Ectodermal cell (in vitro differentiated cells): Measurements from ENCODE around the gene SLC39A8.
"Not testable (repeated sequence)": the region's sequence is repeated elsewhere in the genome, so short reads cannot be mapped to it uniquely, and the experiment has no call there.

ENCODE experiments used
- H3K27ac ChIP-seq: 2 replicates; pipeline ENCODE4 v1.7.0; 2013; ENCODE audit warnings: mild to moderate bottlenecking, low read depth, low read length; ENCODE audit not compliant: insufficient read depth, poor library complexity, severe bottlenecking
- H3K27me3 ChIP-seq: 2 replicates; pipeline ENCODE4 v1.7.0; 2013; ENCODE audit warnings: mild to moderate bottlenecking, low read length; ENCODE audit not compliant: insufficient read depth, control insufficient read depth, poor library complexity, severe bottlenecking
- H3K36me3 ChIP-seq: one replicate; pipeline ENCODE4 v1.7.0; 2013; ENCODE audit warnings: low read length; ENCODE audit not compliant: control insufficient read depth, insufficient read depth
- H3K4me1 ChIP-seq: one replicate; pipeline ENCODE4 v1.7.0; 2013; ENCODE audit warnings: low read length; ENCODE audit not compliant: control insufficient read depth, insufficient read depth
- H3K4me3 ChIP-seq: 2 replicates; pipeline ENCODE4 v1.7.0; 2013; ENCODE audit warnings: low read depth, low read length, control low read depth; ENCODE audit not compliant: insufficient read depth
- H3K9me3 ChIP-seq: 2 replicates; pipeline ENCODE4 v1.7.0; 2013; ENCODE audit warnings: mild to moderate bottlenecking, low read length, moderate library complexity; ENCODE audit not compliant: control insufficient read depth
- WGBS, 2 experiments: methylation state at CpG; one replicate each; pipeline ENCODE4 v1.1.7; 2013; ENCODE audit warnings: missing lambda C conversion rate in 2 of 2; 5-methylcytosine and 5-hydroxymethylcytosine counted together

SLC39A8 gene

DNA sequence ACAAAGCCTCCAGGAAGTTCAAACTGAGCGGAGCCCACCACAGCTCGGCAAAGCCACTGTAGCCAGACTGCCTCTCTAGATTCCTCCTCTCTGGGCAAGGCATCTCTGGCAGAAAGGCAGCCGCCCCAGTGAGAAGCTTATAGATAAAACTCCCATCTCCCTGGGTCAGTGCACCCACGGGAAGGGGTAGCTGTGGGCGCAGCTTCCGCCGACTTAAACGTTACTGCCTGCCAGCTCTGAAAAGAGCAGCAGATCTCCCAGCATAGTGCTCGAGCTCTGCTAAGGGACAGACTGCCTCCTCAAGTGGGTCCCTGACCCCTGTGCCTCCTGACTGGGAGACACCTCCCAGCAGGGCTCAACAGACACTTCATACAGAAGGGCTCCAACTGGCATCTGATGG, 72.0 kb downstream of the SLC39A8 start:
- WGBS, 2 experiments, result 94% methylated on average over 9 of the region's 9 CpGs
- not testable (repeated sequence) for H3K27me3 ChIP-seq, H3K9me3 ChIP-seq, H3K27ac ChIP-seq, H3K4me1 ChIP-seq, H3K4me3 ChIP-seq, H3K36me3 ChIP-seq

DNA sequence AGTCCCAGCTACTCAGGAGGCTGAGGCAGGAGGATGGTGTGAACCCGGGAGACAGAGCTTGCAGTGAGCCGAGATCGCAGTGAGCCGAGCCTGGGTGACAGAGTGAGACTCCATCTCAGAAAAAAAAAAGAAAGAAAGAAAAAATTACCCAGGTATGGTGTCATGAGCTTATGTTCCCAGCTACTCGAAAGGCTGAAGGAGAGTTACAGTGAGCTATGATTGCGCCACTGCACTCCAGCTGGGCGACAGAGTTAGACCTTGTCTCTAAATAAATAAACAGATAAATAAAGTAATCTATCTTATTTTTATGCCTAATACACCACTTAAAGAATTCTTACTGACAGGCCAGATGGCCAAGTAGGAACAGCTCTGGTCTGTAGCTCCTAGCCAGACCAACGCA, 73.0 kb downstream of the SLC39A8 start:
- WGBS, 2 experiments, result 88 to 90% methylated on average over 6 to 7 of the region's 8 CpGs

DNA sequence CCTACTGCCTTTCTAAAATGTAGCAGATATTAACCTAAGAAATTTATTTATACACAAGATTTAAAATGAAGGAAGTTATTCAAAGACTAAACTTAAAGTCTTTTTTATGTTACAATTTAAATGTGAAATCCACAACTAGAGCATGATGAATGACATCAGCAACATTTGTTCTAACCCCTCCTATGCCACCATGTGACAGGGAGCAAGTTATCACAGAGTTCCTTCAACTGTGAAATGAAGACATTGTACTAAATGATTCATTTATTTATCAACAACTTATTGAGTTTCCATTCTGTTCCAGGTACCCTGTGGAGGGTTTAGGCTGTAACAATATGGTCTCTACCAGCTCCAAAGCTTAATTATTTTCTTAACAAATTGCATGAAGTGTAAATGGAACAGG, 76.9 kb downstream of the SLC39A8 start:
- no peaks in the 10 kb centered on the region for H3K4me1 ChIP-seq
- no peaks in the 10 kb centered on the region for H3K36me3 ChIP-seq
- H3K9me3 ChIP-seq, result no peaks in the 10 kb centered on the region
- H3K27me3 ChIP-seq, result no peaks in the 10 kb centered on the region
- no peak overlapping the region for H3K27ac ChIP-seq
- H3K4me3 ChIP-seq, result no peak overlapping the region

More for the DNA sequence above, 73.0 kb downstream of the SLC39A8 start:
- H3K27me3 ChIP-seq, result no peaks in the 10 kb centered on the region
- H3K36me3 ChIP-seq, result no peaks in the 10 kb centered on the region
- H3K9me3 ChIP-seq, result no peaks in the 10 kb centered on the region
- H3K27ac ChIP-seq, result no peak overlapping the region
- no peak overlapping the region for H3K4me3 ChIP-seq
- no peaks in the 10 kb centered on the region for H3K4me1 ChIP-seq

DNA sequence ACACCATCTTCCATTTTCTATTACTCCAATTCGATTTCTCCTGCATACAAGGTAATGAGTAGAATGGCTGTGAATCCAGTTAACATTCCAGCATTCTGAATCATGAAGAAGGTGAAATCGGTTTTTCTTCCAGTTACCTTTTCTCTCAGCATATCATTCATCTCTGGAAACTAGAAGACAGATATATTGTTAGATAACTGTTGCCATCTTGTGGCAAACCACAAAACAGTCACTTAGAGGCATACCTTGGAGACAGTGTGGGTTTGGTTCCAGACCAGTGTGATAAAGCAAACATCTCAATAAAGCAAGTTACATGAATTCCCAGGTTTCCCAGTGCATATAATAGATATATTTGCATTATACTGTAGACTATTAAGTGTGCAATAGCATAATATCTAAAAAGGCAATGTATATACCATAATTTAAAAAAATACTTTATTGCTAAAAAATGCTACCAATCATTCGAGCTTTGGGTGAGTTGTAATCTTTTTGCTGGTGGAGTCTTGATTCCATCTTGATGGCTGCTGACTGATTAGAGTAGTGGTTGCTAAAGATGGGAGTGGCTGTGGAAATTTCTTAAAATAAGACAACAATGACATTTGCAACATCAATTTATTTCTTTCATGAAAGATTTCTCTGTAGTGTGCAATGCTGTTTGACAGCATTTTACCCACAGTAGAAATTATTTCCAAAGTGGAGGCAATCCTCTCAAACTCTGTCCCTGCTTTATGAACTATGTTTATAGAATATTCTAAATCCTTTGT, 82.1 kb downstream of the SLC39A8 start:
- 57 to 71% methylated on average over 2 to 3 of the region's 3 CpGs for WGBS, 2 experiments
- no peaks in the 10 kb centered on the region for H3K27me3 ChIP-seq
- no peaks in the 10 kb centered on the region for H3K36me3 ChIP-seq
- no peaks in the 10 kb centered on the region for H3K4me1 ChIP-seq
- H3K4me3 ChIP-seq, result no peak overlapping the region
- H3K9me3 ChIP-seq, result no peaks in the 10 kb centered on the region
- H3K27ac ChIP-seq, result no peak overlapping the region

DNA sequence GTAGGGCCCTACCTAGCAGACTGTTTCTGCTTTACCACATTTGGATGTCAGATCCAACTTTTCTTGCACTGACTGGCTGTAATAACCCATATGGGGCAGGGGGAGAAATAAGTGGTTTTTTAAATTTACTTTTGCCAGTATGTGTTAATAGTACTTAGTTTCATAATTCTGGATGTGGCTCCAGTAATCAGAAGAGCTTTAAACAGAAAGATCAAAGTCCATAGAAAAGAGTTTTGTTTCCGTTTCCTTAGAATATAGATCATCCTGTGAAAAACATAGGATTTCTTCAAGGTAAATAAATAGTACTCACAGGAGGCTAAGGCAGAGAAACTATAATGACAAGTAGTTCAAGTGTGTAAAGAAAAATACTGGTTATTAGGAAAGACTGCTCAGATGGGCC, 85.6 kb downstream of the SLC39A8 start:
- Histone ChIP-seq H3K27me3 (no peaks in the 10 kb centered on the region), H3K36me3 (no peaks in the 10 kb centered on the region), H3K9me3 (no peaks in the 10 kb centered on the region), H3K27ac (no peak overlapping the region), H3K4me1 (no peaks in the 10 kb centered on the region), H3K4me3 (no peak overlapping the region)
- WGBS, 2 experiments, result 100% methylated on average over 1 of the region's 1 CpG

DNA sequence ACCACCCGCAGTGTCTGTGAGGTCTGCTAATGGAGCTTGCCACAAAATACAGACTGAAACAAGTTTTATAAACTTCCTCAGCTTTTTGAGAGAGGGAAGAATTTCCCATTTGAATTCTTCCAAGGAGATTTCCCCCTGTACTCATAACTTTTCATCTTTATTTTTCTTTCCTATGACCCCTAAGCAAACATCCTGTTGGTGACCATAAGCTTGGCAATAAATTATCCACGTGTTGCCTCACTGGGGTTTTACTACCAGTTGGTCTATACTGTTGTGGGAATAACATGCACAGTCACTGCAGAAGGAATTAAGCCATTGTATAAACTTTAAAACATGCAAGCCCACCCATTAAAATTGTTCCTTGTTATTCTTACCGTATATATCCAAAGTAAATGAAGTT, 86.2 kb downstream of the SLC39A8 start:
- H3K4me1 ChIP-seq, result no peaks in the 10 kb centered on the region
- H3K27ac ChIP-seq, result no peak overlapping the region
- 92 to 94% methylated on average over 2 to 3 of the region's 3 CpGs for WGBS, 2 experiments
- no peaks in the 10 kb centered on the region for H3K9me3 ChIP-seq
- H3K27me3 ChIP-seq, result no peaks in the 10 kb centered on the region
- no peak overlapping the region for H3K4me3 ChIP-seq
- H3K36me3 ChIP-seq, result no peaks in the 10 kb centered on the region

DNA sequence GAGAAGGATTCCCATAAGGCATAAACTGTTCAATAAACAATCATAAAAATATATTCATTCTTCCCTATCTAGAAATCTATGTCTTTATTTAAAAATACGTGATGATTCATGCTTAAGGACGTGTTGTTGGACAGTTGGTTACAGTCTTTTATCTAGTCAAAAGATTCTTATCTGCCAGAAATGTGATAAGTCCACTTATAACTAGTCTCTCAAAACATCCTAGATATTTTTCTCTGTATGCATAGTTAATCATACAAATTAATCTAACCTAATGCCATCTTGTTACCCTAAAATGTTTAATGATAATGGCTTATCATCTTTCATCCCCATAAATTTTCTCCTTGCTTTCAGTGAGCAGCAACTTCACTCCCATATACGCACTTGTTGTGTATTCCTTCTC, 89.0 kb downstream of the SLC39A8 start:
- H3K27ac ChIP-seq, result no peak overlapping the region
- H3K4me1 ChIP-seq, result no peaks in the 10 kb centered on the region
- no peaks in the 10 kb centered on the region for H3K27me3 ChIP-seq
- no peaks in the 10 kb centered on the region for H3K36me3 ChIP-seq
- H3K4me3 ChIP-seq, result no peak overlapping the region
- WGBS, 2 experiments, result 90 to 100% methylated on average over 1 to 3 of the region's 3 CpGs
- H3K9me3 ChIP-seq, result no peaks in the 10 kb centered on the region

DNA sequence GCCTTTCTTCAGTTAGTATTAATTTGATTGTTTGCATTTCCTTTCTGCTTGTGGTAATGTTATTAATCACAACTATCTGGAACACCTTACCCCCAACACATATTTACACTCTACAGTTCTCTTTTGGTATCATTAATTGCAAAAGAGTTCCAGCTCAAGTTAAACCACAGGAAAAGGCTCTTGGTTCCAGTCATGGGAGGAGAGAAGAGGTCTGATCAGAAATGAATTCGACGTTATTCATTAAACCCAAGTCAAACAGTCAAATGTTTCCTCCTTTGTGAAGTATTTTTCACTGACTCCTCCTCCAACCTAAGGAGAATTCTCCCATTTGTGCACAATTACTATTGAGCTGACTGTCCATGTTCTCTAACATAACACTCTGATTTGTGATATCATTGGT, 91.4 kb downstream of the SLC39A8 start:
- Histone ChIP-seq H3K4me1 (no peaks in the 10 kb centered on the region), H3K4me3 (no peak overlapping the region), H3K36me3 (no peaks in the 10 kb centered on the region), H3K27me3 (no peaks in the 10 kb centered on the region), H3K27ac (no peak overlapping the region), H3K9me3 (no peaks in the 10 kb centered on the region)
- 98 to 100% methylated on average over 2 of the region's 2 CpGs for WGBS, 2 experiments

DNA sequence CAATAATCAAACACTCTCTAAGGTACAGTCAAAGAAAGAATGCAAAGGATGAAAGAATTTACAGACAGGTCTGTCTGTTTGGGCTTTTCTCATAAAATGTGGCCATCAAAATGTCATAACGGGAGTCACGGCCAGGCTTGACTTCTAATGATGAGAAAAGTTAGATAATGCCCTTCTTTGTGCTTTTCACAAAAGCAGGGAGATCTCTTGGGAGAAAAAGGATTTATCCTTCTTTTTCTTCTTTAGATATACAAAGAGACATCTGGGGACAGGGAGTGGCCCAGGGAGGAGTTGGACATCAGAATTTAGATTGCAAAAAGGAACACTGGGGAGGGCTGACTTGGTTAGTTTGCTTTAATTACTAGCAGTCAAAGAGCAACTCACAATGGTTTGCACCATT, 93.1 kb downstream of the SLC39A8 start:
- Histone ChIP-seq H3K4me3 (no peak overlapping the region), H3K27me3 (no peaks in the 10 kb centered on the region), H3K4me1 (no peaks in the 10 kb centered on the region), H3K9me3 (no peaks in the 10 kb centered on the region), H3K36me3 (no peaks in the 10 kb centered on the region), H3K27ac (no peak overlapping the region)
- 94 to 97% methylated on average over 2 of the region's 2 CpGs for WGBS, 2 experiments

DNA sequence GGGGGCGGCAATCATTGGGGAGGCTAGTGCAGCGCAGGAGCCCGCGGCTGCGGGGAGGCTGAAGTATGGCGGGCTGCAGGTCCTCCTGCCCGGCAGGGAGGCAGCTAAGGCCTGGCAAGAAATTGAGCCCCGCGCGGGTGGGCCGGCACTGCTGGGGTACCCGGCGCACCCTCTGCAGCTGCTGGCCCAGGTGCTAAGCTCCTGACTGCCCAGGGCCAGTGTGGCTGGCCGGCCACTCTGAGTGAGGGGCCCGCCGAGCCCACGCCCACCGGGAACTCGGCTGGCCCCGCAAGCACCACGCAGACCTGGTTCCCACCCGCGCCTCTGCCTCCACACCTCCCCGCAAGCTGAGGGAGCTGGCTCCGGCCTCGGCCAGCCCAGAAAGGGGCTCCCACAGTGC, 94.9 kb downstream of the SLC39A8 start:
- Histone ChIP-seq H3K27ac (no peak overlapping the region), H3K36me3 (no peaks in the 10 kb centered on the region), H3K9me3 (no peaks in the 10 kb centered on the region), H3K4me3 (no peak overlapping the region), H3K27me3 (no peaks in the 10 kb centered on the region), H3K4me1 (no peaks in the 10 kb centered on the region)
- WGBS, 2 experiments, result 81 to 84% methylated on average over 26 of the region's 26 CpGs

DNA sequence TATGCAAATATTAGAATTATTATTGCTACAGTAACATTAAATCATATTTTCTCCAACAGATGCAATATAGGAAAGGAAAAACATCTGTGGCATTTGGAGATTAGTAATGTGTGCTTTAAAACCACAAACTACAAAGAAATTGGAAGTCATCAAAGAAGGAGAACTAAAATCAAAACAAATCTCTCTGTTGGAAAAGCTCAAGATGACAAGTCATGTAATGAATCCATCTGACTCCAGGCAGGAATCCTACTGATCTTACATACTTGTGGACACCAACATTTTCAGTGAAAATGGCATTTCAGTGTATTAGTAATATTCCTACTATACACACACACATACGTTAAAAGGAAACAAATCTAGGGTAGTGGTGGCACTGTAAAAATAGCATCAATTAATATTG, 98.2 kb downstream of the SLC39A8 start:
- Histone ChIP-seq H3K4me3 (no peak overlapping the region), H3K4me1 (no peaks in the 10 kb centered on the region), H3K27ac (no peak overlapping the region), H3K9me3 (no peaks in the 10 kb centered on the region), H3K27me3 (no peaks in the 10 kb centered on the region), H3K36me3 (no peaks in the 10 kb centered on the region)
- no CpG with 5 or more reads among the region's 1 CpG for WGBS, 2 experiments
